CD4-positive, CD25-positive, alpha-beta regulatory T cell (primary cell): Measurements from ENCODE around the gene ODAM. TPM values are rescaled to one million over a fixed set of nuclear protein-coding genes. Genes with fewer than 3 reads are reported as not detected.
"Not testable (repeated sequence)": the region's sequence is repeated elsewhere in the genome, so short reads cannot be mapped to it uniquely, and the experiment has no call there.

ENCODE experiments used
- ATAC-seq, 2 donors: fragments of 150-1000 bp; cut with Tn5 transposase; one replicate each; pipeline ENCODE4 v1.10.0; 2021; ENCODE audit warnings: low read depth in 2 of 2, moderate number of reproducible peaks in 2 of 2, moderate library complexity in 1 of 2
- DNase-seq, 3 donors: peaks; one replicate each; pipeline versions ENCODE4 v3.0.0 to v3.0.0-alpha.2; 2012 to 2022; ENCODE audit warnings: mixed read lengths in 1 of 3
- H3K27ac ChIP-seq: one replicate; pipeline ENCODE4 v1.7.0; 2013; ENCODE audit warnings: mild to moderate bottlenecking, low read length; ENCODE audit not compliant: insufficient read depth, poor library complexity, severe bottlenecking
- H3K27me3 ChIP-seq: one replicate; pipeline ENCODE4 v1.7.0; 2013; ENCODE audit warnings: low read length; ENCODE audit not compliant: control insufficient read depth, insufficient read depth
- H3K36me3 ChIP-seq: one replicate; pipeline ENCODE4 v1.7.0; 2013; ENCODE audit warnings: mild to moderate bottlenecking, low read length, moderate library complexity; ENCODE audit not compliant: control insufficient read depth, insufficient read depth
- H3K4me1 ChIP-seq: 2 replicates; pipeline ENCODE4 v1.7.0; 2013; ENCODE audit warnings: mild to moderate bottlenecking, low read length; ENCODE audit not compliant: insufficient read depth, control insufficient read depth, poor library complexity, severe bottlenecking
- H3K4me3 ChIP-seq: one replicate; pipeline ENCODE4 v1.7.0; 2013; ENCODE audit warnings: low read depth, mild to moderate bottlenecking, low read length, moderate library complexity
- H3K9me3 ChIP-seq, 2 experiments: 1 replicate in 1 of 2; 2 replicates in 1 of 2; pipeline ENCODE4 v1.7.0; 2013; ENCODE audit warnings: low read length in 2 of 2, mild to moderate bottlenecking in 1 of 2, moderate library complexity in 1 of 2; ENCODE audit not compliant: control insufficient read depth in 2 of 2
- H3K27ac Mint-ChIP-seq, 3 donors: one replicate each; pipeline ENCODE4 v1.8.0; 2020 to 2022; ENCODE audit warnings: mild to moderate bottlenecking in 3 of 3, mixed read lengths in 3 of 3, moderate library complexity in 2 of 3
- H3K27me3 Mint-ChIP-seq: one replicate; pipeline ENCODE4 v1.8.0; 2022; ENCODE audit warnings: mild to moderate bottlenecking, mixed read lengths
- H3K36me3 Mint-ChIP-seq: one replicate; pipeline ENCODE4 v1.8.0; 2020; ENCODE audit warnings: mixed read lengths
- H3K4me1 Mint-ChIP-seq, 4 donors: one replicate each; pipeline ENCODE4 v1.8.0; 2020 to 2022; ENCODE audit warnings: mixed read lengths in 4 of 4, mild to moderate bottlenecking in 1 of 4
- H3K4me3 Mint-ChIP-seq, 4 donors: one replicate each; pipeline ENCODE4 v1.8.0; 2020 to 2022; ENCODE audit warnings: mild to moderate bottlenecking in 4 of 4, mixed read lengths in 4 of 4, moderate library complexity in 3 of 4
- H3K9me3 Mint-ChIP-seq, 7 donors: one replicate each; pipeline ENCODE4 v1.8.0; 2020 to 2022; ENCODE audit warnings: mixed read lengths in 7 of 7, mild to moderate bottlenecking in 3 of 7, moderate library complexity in 2 of 7
- polyA plus RNA-seq, 4 donors: library from polyadenylated mRNA; unstranded; fragments of 300-500 nt; fragmentation: Illumina TruSeq; gene quantifications; one replicate each; pipeline ENCODE4 v1.2.3, GENCODE V29; 2021
- total RNA-seq: library from RNA; stranded (reverse); gene quantifications from one replicate; pipeline ENCODE4 v1.2.3, GENCODE V29; 2022

The ODAM gene
- total and polyA plus RNA-seq, 5 donors from 2014 or later, result not detected

DNA sequence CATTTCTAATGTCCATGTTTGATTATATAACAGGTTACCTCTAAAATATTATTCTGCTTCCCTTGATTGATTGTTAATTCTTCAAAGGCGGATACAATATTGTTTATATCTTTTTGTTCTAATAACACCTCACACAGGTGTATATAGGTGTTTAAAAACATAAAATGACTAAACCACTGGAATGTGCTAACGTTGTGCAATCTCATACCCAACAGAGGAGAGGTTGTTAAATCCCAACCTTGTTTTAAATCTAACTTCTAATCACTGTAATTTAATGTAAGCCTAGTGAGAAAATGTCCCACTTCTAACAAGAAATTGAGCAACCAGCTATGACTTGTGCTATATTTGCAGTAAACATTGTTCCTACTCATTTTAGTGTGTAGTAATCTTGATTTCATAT lies 1.3 kb downstream of the ODAM start:
- no peaks in the 10 kb centered on the region for H3K36me3 Mint-ChIP-seq
- DNase-seq (no peak), ATAC-seq (no peak)
- H3K4me3 Mint-ChIP-seq, result no peak overlapping the region
- peaks cover 0 to 3% (median 0%) of the 10 kb centered on the region in 7 donors for H3K9me3 Mint-ChIP-seq
- Histone ChIP-seq H3K4me3 (no peak overlapping the region), H3K27ac (no peak overlapping the region), H3K4me1 (no peaks in the 10 kb centered on the region), H3K9me3 (no peaks in the 10 kb centered on the region), H3K36me3 (no peaks in the 10 kb centered on the region), H3K27me3 (no peaks in the 10 kb centered on the region)
- no peaks in the 10 kb centered on the region for H3K27me3 Mint-ChIP-seq
- no peaks in the 10 kb centered on the region for H3K4me1 Mint-ChIP-seq
- H3K27ac Mint-ChIP-seq, result no peak overlapping the region

DNA sequence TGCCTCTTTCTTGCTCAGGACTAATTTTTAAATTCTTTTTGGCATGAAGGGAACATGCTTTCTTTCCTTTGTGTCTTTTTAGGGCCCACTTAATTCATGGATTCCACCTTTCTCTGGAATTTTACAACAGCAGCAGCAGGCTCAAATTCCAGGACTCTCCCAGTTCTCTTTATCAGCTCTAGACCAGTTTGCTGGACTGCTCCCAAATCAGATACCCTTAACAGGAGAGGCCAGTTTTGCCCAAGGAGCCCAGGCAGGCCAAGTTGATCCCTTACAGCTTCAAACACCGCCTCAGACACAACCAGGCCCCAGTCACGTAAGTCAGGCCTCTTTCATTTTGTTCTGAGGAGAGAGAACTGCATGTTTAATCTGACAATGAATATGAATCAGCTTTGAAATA lies 2.3 kb downstream of the ODAM start:
- Mint-ChIP-seq H3K9me3 (peaks cover 0 to 3% (median 0%) of the 10 kb centered on the region in 7 donors), H3K4me3 (no peak overlapping the region), H3K27ac (no peak overlapping the region), H3K27me3 (no peaks in the 10 kb centered on the region), H3K4me1 (no peaks in the 10 kb centered on the region), H3K36me3 (no peaks in the 10 kb centered on the region)
- ATAC-seq (no peak), DNase-seq (no peak)
- H3K4me3 ChIP-seq, result no peak overlapping the region
- H3K36me3 ChIP-seq, result no peaks in the 10 kb centered on the region
- no peaks in the 10 kb centered on the region for H3K27me3 ChIP-seq
- H3K4me1 ChIP-seq, result no peaks in the 10 kb centered on the region
- H3K27ac ChIP-seq, result no peak overlapping the region
- H3K9me3 ChIP-seq, result no peaks in the 10 kb centered on the region

DNA sequence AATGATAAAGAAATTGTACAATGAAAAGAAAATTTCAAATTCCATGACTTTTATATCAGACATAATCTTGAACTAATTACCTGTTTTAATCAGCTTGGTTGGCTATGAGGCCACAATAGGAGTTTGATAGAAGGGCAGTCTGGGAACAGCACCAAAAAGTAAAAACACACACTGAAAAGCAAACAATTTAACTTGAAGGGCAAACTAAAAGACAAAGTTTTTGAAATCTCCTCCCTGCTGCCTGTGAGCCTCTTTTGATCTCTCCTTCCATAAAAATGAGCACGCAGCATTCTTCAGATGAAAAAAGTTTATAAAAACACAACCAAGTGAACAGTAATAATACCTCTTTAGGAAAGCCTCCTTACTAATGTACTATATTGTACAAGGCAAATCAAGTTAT lies 8.1 kb downstream of the ODAM start:
- Histone ChIP-seq H3K4me3 (no peak overlapping the region), H3K4me1 (no peaks in the 10 kb centered on the region), H3K9me3 (no peaks in the 10 kb centered on the region), H3K36me3 (no peaks in the 10 kb centered on the region), H3K27ac (no peak overlapping the region), H3K27me3 (no peaks in the 10 kb centered on the region)
- Mint-ChIP-seq H3K36me3 (no peaks in the 10 kb centered on the region), H3K4me3 (no peak overlapping the region), H3K4me1 (no peaks in the 10 kb centered on the region), H3K27ac (no peak overlapping the region), H3K27me3 (no peaks in the 10 kb centered on the region), H3K9me3 (peaks cover 0 to 7% (median 1%) of the 10 kb centered on the region in 7 donors)
- DNase-seq (no peak), ATAC-seq (no peak)

DNA sequence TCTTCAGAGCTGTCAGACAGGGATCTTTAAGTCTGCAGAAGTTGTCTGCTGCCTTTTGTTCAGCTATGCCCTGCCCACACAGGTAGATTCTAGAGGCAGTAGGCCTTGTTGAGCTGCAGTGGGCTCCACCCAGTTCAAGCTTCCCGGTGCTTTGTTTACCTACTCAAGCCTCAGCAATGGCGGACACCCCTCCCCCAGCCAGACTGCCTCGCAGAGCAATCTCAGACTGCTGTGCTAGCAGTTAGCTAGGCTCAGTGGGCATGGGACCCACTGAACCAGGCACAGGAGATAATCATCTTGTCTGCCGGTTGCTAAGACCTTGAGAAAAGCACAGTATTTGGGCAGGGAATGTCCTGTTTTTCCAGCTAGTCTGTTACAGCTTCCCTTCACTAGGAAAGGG lies 17.2 kb downstream of the ODAM start:
- not testable (repeated sequence) for H3K36me3 Mint-ChIP-seq, H3K4me1 Mint-ChIP-seq, DNase-seq, H3K27ac Mint-ChIP-seq, H3K27me3 Mint-ChIP-seq, H3K4me1 ChIP-seq, H3K4me3 ChIP-seq, H3K27me3 ChIP-seq, ATAC-seq, H3K27ac ChIP-seq, H3K36me3 ChIP-seq, H3K9me3 ChIP-seq, H3K4me3 Mint-ChIP-seq
- peaks cover 2 to 17% (median 4%) of the 10 kb centered on the region in 7 donors for H3K9me3 Mint-ChIP-seq

DNA sequence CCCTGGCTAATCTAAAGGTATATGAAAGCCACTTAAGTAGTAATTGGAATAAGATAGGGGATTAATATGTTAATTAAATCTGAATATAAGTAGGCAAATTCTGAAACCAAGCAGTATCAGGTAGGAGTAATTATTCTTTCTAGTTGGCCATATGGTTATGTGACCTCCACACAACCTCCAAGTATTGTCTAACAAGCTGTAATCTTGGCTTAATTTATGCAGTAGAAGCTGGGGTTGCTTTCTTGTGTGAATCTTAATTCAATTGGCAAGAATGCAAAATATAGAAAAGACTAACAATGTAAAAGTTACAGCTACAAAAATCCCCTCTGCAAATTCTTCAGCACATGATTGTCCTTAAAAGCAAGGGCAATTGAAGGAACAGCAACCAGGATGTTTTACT lies 20.6 kb downstream of the ODAM start:
- not testable (repeated sequence) for H3K36me3 Mint-ChIP-seq, ATAC-seq, H3K27me3 ChIP-seq, H3K4me1 ChIP-seq, H3K4me1 Mint-ChIP-seq, H3K27ac Mint-ChIP-seq, DNase-seq, H3K4me3 ChIP-seq, H3K9me3 ChIP-seq, H3K27me3 Mint-ChIP-seq, H3K4me3 Mint-ChIP-seq, H3K36me3 ChIP-seq, H3K27ac ChIP-seq
- peaks cover 0 to 13% (median 4%) of the 10 kb centered on the region in 7 donors for H3K9me3 Mint-ChIP-seq

DNA sequence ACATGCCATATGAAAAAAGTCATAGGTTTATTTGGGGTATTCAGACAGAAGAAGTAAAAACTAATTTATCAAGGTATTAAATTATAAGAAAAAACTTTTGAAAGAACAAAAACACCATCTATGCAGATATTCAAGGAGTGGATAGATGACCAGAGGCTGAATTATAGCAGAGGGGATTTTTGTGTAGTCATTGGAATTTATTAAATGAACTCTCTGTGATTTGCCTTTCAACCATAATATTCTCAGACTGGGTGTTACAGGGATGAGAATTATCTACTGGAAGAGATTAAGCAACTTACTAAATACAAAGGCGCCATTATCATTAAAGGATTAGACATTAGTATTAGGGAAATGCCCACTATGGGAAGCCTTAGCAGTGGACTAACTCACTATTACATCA lies 21.0 kb downstream of the ODAM start:
- H3K27ac ChIP-seq, H3K4me1 Mint-ChIP-seq, H3K4me3 ChIP-seq, H3K36me3 Mint-ChIP-seq, ATAC-seq, H3K4me3 Mint-ChIP-seq, H3K27ac Mint-ChIP-seq, H3K9me3 ChIP-seq, H3K27me3 Mint-ChIP-seq, DNase-seq, H3K36me3 ChIP-seq, H3K27me3 ChIP-seq, H3K4me1 ChIP-seq: not testable (repeated sequence)
- H3K9me3 Mint-ChIP-seq, result peaks cover 0 to 13% (median 4%) of the 10 kb centered on the region in 7 donors

DNA sequence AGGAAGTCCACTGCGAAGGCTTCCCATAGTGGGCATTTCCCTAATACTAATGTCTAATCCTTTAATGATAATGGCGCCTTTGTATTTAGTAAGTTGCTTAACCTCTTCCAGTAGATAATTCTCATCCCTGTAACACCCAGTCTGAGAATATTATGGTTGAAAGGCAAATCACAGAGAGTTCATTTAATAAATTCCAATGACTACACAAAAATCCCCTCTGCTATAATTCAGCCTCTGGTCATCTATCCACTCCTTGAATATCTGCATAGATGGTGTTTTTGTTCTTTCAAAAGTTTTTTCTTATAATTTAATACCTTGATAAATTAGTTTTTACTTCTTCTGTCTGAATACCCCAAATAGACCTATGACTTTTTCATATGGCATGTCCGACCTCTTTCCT lies 25.9 kb downstream of the ODAM start:
- not testable (repeated sequence) for H3K36me3 ChIP-seq, H3K4me3 Mint-ChIP-seq, DNase-seq, H3K4me1 ChIP-seq, H3K9me3 ChIP-seq, ATAC-seq, H3K9me3 Mint-ChIP-seq, H3K36me3 Mint-ChIP-seq, H3K4me1 Mint-ChIP-seq, H3K4me3 ChIP-seq, H3K27me3 ChIP-seq, H3K27ac Mint-ChIP-seq, H3K27ac ChIP-seq, H3K27me3 Mint-ChIP-seq

DNA sequence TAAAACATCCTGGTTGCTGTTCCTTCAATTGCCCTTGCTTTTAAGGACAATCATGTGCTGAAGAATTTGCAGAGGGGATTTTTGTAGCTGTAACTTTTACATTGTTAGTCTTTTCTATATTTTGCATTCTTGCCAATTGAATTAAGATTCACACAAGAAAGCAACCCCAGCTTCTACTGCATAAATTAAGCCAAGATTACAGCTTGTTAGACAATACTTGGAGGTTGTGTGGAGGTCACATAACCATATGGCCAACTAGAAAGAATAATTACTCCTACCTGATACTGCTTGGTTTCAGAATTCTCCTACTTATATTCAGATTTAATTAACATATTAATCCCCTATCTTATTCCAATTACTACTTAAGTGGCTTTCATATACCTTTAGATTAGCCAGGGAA lies 26.3 kb downstream of the ODAM start:
- not testable (repeated sequence) for ATAC-seq, DNase-seq

More for the DNA sequence above, 26.3 kb downstream of the ODAM start:
- not testable (repeated sequence) for H3K27ac ChIP-seq, H3K9me3 Mint-ChIP-seq, H3K27me3 ChIP-seq, H3K4me1 Mint-ChIP-seq, H3K27me3 Mint-ChIP-seq, H3K4me3 Mint-ChIP-seq, H3K4me3 ChIP-seq, H3K27ac Mint-ChIP-seq, H3K36me3 Mint-ChIP-seq, H3K4me1 ChIP-seq, H3K9me3 ChIP-seq, H3K36me3 ChIP-seq
